ENCODE results near the gene ACIN1.
"Not testable (repeated sequence)": the region's sequence is repeated elsewhere in the genome, so short reads cannot be mapped to it uniquely, and the experiment has no call there.

The ACIN1 gene

DNA sequence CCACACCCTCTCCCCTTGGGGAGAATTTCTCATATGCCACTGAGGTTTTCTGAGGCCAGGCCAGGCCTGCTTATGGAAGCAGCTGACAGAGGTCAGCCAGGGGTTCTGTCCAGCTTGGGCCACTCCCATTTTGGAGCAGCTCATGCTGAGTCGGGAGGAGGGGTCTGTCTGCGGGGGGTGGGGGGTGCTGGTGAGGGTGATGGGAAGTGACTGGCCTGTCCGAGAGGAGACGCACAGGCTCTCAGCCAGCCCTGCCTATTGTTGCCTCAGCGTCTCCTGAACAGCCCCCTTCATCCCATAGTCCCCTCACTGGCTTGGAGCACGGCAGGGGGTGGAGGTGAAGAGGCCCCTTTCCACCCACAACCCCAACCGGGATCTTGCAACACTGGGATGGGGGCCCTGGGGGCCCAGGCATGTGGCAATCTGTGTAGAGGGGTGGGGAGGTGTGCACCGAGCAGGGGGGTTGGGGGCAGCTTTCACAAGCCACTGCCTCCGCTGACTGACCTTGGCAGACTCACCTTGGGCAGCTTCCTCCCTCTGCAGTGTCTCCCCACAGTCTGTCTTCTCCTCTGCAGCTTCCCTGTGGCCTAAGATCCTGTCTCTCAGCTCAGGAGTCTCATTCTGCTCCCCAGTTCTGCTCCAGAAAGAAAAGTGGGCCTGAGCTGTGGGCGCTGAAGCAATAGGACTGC is 18.6 kb upstream of the ACIN1 start:
- H3K4me3 ChIP-seq (ENCODE audit: low read length): no peak overlapping the region
- DNase-seq (ENCODE audit: low read depth): peak; percentile 32
- TF ChIP-seq, protein P1, sequence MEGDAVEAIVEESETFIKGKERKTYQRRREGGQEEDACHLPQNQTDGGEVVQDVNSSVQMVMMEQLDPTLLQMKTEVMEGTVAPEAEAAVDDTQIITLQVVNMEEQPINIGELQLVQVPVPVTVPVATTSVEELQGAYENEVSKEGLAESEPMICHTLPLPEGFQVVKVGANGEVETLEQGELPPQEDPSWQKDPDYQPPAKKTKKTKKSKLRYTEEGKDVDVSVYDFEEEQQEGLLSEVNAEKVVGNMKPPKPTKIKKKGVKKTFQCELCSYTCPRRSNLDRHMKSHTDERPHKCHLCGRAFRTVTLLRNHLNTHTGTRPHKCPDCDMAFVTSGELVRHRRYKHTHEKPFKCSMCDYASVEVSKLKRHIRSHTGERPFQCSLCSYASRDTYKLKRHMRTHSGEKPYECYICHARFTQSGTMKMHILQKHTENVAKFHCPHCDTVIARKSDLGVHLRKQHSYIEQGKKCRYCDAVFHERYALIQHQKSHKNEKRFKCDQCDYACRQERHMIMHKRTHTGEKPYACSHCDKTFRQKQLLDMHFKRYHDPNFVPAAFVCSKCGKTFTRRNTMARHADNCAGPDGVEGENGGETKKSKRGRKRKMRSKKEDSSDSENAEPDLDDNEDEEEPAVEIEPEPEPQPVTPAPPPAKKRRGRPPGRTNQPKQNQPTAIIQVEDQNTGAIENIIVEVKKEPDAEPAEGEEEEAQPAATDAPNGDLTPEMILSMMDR (conservative IDR thresholded peaks at IDR 0.05; ENCODE audit: low read depth, low read length): no peak

DNA sequence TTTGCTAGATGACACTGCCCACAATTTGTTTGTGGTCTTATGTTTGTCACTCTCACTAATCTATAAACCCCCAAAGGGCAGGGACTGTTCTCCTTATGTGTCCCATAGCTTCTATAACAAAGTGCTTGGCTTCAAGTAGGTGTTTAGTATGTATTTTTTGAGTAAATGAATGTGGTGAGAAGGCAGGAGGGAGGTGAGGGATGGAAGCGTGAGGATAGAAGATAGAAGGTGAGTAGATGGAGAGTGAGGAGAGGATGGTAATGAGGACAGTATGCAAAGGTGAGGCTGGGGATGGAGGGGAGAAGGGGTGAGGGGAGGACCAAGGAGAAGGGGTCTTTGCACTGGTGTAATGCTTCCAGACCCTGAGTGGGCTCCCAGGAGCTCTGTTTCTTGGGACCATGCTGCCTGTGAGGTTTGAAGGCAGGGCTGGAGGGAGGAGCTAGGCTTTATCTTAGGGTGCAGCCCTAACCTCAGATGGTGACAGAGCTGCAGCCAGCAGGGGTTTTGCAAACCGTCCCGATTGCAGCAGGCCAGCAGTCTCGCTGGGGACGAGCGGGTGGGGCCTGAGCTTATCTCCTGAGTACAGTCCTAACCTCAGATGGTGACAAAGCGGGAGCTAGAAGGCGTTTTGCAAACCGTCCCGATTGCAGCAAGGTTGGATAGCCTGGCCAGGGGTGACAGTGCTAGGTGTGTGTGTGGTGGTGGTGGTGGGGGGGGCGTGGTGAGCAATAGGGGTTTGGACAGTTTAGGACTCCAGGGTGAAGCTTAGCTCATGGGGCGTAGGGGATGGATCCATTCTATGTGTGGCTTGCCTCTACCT is 17.6 kb upstream of the ACIN1 start:
- H3K4me3 ChIP-seq (ENCODE audit: low read length): no peak overlapping the region
- TF ChIP-seq, protein P1 (conservative IDR thresholded peaks at IDR 0.05; ENCODE audit: low read depth, low read length): no peak
- DNase-seq (ENCODE audit: low read depth): no peak

DNA sequence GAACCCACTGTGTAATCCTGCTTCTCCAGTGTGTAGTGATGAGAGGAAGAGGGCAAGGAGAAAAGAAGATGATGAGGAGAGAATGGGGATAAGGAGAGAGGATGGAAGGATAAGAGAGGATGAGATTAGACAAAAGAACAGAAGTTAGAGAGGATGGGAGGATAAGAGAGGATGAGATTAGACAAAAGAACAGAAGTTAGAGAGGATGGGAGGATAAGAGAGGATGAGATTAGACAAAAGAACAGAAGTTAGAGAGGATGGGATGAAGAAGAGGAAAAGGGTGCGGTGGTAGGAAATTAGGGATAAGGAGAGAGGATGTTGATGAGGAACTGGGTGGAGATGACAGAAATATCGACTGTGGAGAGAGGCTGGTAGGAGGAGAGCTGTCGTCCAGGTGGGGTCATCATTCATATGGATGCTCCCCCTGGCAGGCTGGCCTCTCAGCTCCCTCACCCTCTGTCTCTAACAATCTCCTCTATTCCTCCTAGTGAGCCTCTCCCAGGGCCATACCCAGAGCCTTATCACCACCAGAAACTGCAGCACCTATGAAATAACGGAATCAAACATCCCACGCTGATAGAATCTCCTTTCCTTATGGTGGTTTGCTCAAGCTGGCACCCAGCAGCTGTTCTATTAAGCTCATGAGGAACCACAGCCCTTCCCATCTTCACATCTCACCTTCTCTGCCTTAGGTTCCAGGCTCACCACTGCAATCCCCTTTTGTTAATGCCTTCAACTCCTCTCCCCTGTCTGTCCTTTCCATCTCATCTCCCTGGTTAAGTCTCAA is 15.8 kb upstream of the ACIN1 start:
- DNase-seq (ENCODE audit: low read depth): no peak
- TF ChIP-seq, protein P1 (conservative IDR thresholded peaks at IDR 0.05; ENCODE audit: low read depth, low read length): no peak
- H3K4me3 ChIP-seq (ENCODE audit: low read length): no peak overlapping the region

DNA sequence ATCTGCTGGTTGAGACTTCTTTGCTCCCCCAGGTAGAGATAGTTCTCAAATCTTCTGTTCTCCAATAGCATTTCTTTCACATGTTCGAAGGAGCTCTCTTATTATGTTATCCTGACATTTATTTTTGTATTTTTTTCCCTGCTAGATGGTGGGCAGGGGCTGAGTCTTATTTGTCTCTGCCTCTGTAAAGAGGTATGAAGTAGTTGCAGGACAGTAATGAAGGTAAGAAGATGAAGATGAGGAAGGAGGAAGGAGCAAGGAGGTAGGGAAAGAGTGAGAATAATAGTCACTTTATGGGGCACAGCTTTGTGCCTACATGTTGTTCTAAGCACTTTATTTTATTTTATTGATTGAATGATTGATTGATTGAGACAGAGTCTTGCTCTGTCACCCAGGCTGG is 14.8 kb upstream of the ACIN1 start:
- no peak overlapping the region for H3K4me3 ChIP-seq (ENCODE audit: low read length)
- DNase-seq (ENCODE audit: low read depth): no peak
- TF ChIP-seq, protein P1 (conservative IDR thresholded peaks at IDR 0.05; ENCODE audit: low read depth, low read length): no peak

DNA sequence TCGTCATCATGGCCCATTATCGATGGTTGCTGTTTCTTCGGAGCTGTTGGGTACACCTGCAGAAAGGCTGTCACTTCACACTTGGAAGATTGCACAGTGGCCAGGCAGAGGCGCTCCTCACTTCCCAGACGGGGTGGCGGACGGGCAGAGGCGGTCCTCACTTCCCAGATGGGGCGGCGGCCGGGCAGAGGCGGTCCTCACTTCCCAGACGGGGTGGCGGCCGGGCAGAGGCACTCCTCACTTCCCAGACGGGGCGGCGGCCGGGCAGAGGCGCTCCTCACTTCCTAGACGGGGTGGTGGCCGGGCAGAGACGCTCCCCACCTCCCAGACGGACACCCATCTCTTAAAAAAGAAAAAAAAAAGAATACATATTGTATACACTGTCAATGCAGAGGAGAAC is 13.2 kb upstream of the ACIN1 start:
- not testable (repeated sequence) for DNase-seq (ENCODE audit: low read depth); H3K4me3 ChIP-seq (ENCODE audit: low read length)

DNA sequence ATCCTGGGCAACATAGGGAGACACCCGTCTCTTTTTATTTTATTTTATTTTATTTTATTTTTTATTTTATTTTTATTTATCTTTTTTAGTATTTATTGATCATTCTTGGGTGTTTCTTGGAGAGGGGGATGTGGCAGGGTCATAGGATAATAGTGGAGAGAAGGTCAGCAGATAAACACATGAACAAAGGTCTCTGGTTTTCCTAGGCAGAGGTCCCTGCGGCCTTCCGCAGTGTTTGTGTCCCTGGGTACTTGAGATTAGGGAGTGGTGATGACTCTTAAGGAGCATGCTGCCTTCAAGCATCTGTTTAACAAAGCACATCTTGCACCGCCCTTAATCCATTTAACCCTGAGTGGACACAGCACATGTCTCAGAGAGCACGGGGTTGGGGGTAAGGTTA is 12.7 kb upstream of the ACIN1 start:
- H3K4me3 ChIP-seq (ENCODE audit: low read length); DNase-seq (ENCODE audit: low read depth): not testable (repeated sequence)

DNA sequence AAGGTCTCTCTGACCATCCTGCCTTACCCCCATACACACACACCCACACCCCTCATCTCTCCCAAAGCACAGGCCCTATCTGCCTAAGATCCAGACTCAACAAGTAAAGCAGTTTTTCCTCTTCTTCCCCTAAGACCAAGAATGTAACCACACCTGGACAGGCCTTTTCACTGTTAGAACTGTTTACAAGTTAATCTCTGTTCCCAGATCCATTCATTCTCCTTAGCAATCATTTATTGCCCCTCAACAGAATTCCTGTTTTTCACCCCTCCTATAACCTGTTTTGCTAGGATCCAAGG is 11.8 kb upstream of the ACIN1 start:
- no peak for DNase-seq (ENCODE audit: low read depth)
- H3K4me3 ChIP-seq (ENCODE audit: low read length): no peak overlapping the region
- TF ChIP-seq, protein P1 (conservative IDR thresholded peaks at IDR 0.05; ENCODE audit: low read depth, low read length): no peak

Data from retinal pigment epithelial cell (primary cell).